Body of pancreas (tissue), 4 donors: ENCODE measurements around the gene KLHL4.
A peak's percentile ranks its signal among the peaks of the same experiment; 100 is the strongest.

Experiments
- CTCF ChIP-seq, 7 experiments: fragments of 450-650 bp in 4 of 7; fragments of 200-600 bp in 3 of 7; sonication (generic) in 3 of 7; IDR thresholded peaks; one replicate each; pipeline ENCODE4 v1.5.1; 2016 to 2019; ENCODE audit warnings: antibody characterized with exemption in 7 of 7
- POLR2A ChIP-seq, 3 donors: fragments of 450-650 bp; IDR thresholded peaks; one replicate each; pipeline ENCODE4 v1.6.1; 2016; ENCODE audit warnings: antibody characterized with exemption in 3 of 3, mild to moderate bottlenecking in 2 of 3

- TF ChIP-seq POLR2A (IDR thresholded peaks at IDR 0.05) (no peak), CTCF (IDR thresholded peaks at IDR 0.05) (peak in 6 of 7 experiments; percentile 23 to 59 (median 40))
Measured at GRCh38 chrX:87664381-87664780, 146.8 kb downstream of the KLHL4 start.
